Cardiac septum (tissue), 1 donor: Measurements from ENCODE around the gene NUTM2E. TPM values are rescaled to one million over a fixed set of nuclear protein-coding genes. Genes with fewer than 3 reads are reported as not detected.
"Not testable (repeated sequence)": the region's sequence is repeated elsewhere in the genome, so short reads cannot be mapped to it uniquely, and the experiment has no call there.

Experiments
- DNase-seq: peaks from one replicate; pipeline ENCODE4 v3.0.0-alpha.2; 2020; ENCODE audit warnings: low spot score
- intact Hi-C: fragments of 100-400 bp; cut with DNase I; formaldehyde crosslinking; loops from one replicate; pipeline ENCODE4 v1.14.0; 2022
- long read RNA-seq: library from polyadenylated mRNA; unstranded; transcript quantifications from one replicate; pipeline ENCODE4 v2.0.0, GENCODE V29; 2021
- total RNA-seq: library from RNA; stranded (reverse); fragmentation: NEBNext Ultra II Directional; extraction: Animal tissue kit (Norgen Biotek cat#: 25700); gene quantifications from one replicate; pipeline ENCODE4 v1.2.1, GENCODE V29; 2021
- donor health status: DM: no; HTN: no; CAD: no.

Gene NUTM2E
- not detected for total RNA-seq
- long read RNA-seq: 0 reads

DNA sequence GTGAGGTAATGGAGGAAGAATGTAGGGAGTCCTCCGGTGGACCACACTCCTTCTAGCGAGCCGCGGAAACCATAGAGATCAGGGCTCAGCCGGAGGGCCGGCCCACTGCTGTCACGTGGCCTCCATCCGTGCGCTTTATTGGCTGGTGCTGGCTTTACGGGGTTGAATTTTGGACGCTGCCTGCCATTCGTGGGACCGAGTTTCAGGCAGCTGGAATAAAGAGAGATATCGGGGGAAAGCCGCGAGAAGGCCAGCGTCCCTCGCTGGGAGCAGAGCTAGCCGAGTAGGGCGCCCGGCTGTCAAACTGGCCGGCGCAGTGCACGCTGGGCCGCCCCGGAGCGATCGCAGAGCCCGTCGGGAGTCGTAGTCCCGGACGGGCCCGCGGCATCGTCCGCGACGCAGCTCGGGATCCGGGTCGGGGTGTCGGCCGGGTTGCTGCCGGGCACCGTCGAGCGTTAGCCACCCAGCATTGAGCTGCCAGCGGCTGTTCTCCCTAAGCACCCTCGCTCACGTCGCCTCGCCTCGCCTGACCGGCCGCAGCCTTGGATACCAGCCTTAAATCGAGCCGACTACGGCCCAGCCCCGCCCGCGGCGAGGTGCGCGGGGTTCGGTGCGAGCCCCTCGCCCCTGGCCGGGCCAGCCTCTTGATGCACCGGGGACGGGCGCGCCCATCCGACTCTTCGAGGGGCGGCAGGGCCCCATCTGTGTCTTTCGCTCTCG lies at the start of gene NUTM2E:
Gene NUTM2E (plus strand): TSS at position 244 of the 720 bp plus-strand sequence. CDS start 15,002 bp downstream, outside the sequence.
- DNase-seq: peak; percentile 91
- intact Hi-C loops: loop anchor here (10.0 kb wide), 1 partner anchor 98 kb away; no protein-coding TSS in a partner anchor

DNA sequence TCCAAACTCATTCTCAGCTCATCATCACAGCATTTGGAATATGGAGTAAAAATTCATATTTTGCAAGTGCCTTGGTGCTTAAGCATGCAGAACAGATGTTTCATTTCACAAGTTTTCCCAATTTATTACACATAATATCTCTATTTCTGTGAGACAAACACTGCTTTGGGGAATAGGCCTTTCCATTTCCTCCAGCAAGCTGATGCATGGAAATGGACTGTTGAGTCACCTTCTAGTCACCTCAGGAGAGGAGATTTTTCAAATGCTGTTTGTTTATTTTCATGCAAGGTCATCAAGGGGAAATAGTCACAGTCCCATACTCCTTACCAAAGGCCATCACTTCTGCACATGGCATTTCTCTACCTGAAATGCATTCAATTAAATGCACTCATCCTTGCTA lies 48.5 kb upstream of the NUTM2E start:
- intact Hi-C loops, DNase-seq: not testable (repeated sequence)

GRCh38 chr10:79779310-79779938 lies 47.1 kb upstream of the NUTM2E start:
- intact Hi-C loops: not testable (repeated sequence)
- peak; percentile 88 for DNase-seq

DNA sequence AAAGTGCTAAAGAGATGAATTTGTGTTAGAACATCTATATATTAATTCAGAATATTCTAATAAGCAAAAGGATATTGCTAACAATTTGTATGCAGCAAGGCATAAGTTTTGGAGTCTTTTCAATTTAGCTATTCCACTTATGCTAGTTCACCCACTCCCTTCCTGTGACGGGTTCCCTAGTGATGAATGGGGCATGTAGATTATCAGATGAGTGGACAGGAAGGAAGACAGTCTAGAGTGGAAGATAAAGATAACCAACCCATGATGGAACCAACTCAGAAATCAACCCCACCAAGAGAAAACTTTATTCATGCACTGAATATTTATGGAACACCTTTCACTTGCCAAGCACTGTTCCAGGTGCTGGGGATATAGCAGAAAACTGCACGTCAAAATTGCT lies 46.5 kb upstream of the NUTM2E start:
- DNase-seq, intact Hi-C loops: not testable (repeated sequence)

DNA sequence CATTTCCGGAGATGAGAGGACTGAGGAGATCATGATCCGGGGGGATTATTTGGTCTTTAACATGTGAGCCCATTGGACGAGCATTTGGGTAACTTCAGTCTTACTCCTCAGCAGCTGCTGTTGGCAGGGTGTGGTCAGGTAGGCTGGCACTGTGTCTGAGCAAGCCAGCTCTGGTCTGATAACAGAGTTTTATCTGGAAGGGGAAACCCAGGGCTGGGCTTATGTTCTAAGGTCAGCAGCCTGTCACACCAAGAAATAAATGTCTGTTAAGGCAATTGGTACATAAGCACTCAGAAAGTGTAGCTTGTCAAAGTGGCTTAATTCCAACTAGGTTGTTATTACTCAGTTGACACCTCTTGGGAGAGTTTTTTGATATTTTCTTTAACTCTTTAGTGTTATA lies 45.0 kb upstream of the NUTM2E start:
- DNase-seq, intact Hi-C loops: not testable (repeated sequence)

DNA sequence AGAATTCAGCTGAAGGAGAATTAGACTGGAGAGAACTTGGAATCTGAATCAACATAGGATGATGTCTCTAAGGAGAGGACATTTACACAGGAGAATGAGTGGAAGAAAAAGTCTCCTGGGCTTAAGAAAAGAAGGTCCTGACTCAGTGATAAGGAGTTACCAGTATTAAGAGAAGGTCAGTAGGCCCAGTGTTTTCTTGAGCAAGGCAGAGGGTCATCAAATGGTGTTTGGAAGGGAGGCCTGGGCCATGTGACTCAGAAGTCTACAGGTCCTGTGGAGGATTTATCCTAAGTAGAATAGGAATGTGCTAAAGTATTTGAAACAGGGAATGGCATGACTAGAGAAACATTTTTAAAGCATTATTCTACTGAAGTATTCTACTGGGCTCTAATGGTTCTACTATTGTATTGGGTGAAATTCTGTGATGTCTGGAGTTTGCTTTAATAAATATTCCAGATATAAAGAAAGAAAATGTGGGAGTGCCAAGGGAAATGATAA lies 39.0 kb upstream of the NUTM2E start:
- intact Hi-C loops, DNase-seq: not testable (repeated sequence)

DNA sequence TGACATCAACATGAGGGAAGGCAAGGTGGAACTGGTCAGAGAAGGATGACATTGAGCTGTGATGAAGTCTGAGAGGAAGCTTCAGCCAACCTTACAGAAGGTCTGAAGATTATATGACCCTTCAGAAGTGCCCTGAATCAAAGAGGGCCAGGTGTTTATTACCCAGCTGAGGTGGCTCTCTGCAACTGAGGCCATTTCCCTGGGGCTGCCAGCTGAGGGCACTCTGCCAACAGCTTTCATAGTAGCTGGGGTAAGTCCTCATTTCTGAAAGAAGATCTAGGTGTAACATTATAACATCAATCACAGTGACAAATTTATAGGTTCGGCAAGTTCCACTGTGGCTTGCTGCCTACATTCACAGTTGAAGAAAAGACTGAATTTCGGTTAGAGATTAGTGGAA lies 37.2 kb upstream of the NUTM2E start:
- DNase-seq, intact Hi-C loops: not testable (repeated sequence)

- DNase-seq, intact Hi-C loops: not testable (repeated sequence)
These were observed 34.5 kb upstream of the NUTM2E start for GRCh38 chr10:79791906-79792517.

- DNase-seq, intact Hi-C loops: not testable (repeated sequence)
These were observed 27.2 kb upstream of the NUTM2E start for GRCh38 chr10:79799337-79799736.

GRCh38 chr10:79805857-79806256 lies 20.7 kb upstream of the NUTM2E start:
- intact Hi-C loops, DNase-seq: not testable (repeated sequence)

- intact Hi-C loops, DNase-seq: not testable (repeated sequence)
These were observed 14.6 kb upstream of the NUTM2E start for GRCh38 chr10:79811895-79812294.

GRCh38 chr10:79816290-79816689 lies 10.2 kb upstream of the NUTM2E start:
- intact Hi-C loops, DNase-seq: not testable (repeated sequence)

GRCh38 chr10:79823387-79823786 lies 3.2 kb upstream of the NUTM2E start:
- intact Hi-C loops: loop anchor here (10.0 kb wide), 1 partner anchor 101 kb away; no protein-coding TSS in a partner anchor

DNA sequence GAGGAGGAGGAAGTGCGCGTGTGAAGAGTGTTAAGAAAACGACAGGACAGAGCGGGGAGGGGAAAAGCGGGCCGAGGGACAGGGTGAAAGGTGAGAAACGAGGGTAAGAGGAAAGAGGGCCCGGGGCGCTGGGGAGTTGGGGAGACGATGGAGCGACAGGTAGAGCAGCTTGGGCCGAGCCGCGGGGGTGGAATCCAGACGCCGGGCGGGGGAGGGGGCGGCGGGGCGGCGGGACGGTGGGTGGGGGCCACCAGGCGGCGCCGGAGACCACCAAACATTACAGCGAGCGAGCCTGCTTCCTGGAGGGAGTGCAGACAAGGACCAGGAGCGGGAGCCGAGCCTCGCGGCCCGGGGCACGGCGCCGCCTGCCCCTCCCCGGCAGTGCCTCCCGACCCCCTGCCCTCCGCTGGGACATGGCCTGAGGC lies 940 bp upstream of the NUTM2E start:
- not testable (repeated sequence) for DNase-seq
- intact Hi-C loops: loop anchor here (10.0 kb wide), 1 partner anchor 99 kb away; no protein-coding TSS in a partner anchor

More at GRCh38 chr10:79823387-79823786, 3.2 kb upstream of the NUTM2E start:
- not testable (repeated sequence) for DNase-seq

- DNase-seq: peak; percentile 70
- intact Hi-C loops: loop anchor here (10.0 kb wide), 1 partner anchor 99 kb away; no protein-coding TSS in a partner anchor
These were observed 426 bp upstream of the NUTM2E start for GRCh38 chr10:79826131-79826495.

DNA sequence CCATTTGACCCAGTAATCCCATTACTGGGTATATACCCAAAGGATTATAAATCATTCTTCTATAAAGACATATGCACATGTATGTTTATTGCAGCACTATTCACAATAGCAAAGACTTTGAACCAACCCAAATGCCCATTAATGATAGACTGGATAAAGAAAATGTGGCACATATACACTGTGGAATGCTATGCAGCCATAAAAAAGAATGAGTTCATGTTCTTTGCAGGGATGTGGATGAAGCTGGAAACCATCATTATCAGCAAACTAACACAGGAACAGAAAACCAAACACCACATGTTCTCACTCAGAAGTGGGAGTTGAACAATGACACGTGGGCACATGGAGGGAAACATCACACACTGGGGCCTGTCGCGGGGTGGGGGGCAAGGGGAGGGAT lies 7.3 kb downstream of the NUTM2E start:
- intact Hi-C loops: not testable (repeated sequence)
- DNase-seq: peak; percentile 44

GRCh38 chr10:79835891-79836290 lies 9.4 kb downstream of the NUTM2E start:
- DNase-seq, intact Hi-C loops: not testable (repeated sequence)

GRCh38 chr10:79836891-79837290 lies 10.4 kb downstream of the NUTM2E start:
- intact Hi-C loops, DNase-seq: not testable (repeated sequence)

GRCh38 chr10:79838441-79838840 lies 11.9 kb downstream of the NUTM2E start:
- intact Hi-C loops, DNase-seq: not testable (repeated sequence)
